D721Med (cell line): ENCODE data around the gene VTA1.

ENCODE experiments used
- DNase-seq: peaks from one replicate; pipeline ENCODE4 v3.0.0; 2011; ENCODE audit warnings: low spot score; ENCODE audit not compliant: insufficient read length
- FAIRE-seq: peaks from 2 replicates; lab custom pipeline; 2011; peaks lifted over from hg19 to GRCh38; lab: Jason Lieb, UNC
- TF ChIP-seq, protein P1 (sequence below): IDR thresholded peaks from 2 replicates; pipeline ENCODE4 v1.5.1; 2012; ENCODE audit warnings: mild to moderate bottlenecking, control low read depth; ENCODE audit not compliant: insufficient read depth; ENCODE audit errors: missing control alignments

Gene VTA1

GRCh38 chr6:142235791-142236190, 88.7 kb downstream of the VTA1 start:
- FAIRE-seq, result no peak
- TF ChIP-seq, protein P1, sequence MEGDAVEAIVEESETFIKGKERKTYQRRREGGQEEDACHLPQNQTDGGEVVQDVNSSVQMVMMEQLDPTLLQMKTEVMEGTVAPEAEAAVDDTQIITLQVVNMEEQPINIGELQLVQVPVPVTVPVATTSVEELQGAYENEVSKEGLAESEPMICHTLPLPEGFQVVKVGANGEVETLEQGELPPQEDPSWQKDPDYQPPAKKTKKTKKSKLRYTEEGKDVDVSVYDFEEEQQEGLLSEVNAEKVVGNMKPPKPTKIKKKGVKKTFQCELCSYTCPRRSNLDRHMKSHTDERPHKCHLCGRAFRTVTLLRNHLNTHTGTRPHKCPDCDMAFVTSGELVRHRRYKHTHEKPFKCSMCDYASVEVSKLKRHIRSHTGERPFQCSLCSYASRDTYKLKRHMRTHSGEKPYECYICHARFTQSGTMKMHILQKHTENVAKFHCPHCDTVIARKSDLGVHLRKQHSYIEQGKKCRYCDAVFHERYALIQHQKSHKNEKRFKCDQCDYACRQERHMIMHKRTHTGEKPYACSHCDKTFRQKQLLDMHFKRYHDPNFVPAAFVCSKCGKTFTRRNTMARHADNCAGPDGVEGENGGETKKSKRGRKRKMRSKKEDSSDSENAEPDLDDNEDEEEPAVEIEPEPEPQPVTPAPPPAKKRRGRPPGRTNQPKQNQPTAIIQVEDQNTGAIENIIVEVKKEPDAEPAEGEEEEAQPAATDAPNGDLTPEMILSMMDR, result no peak
- no peak for DNase-seq

- TF ChIP-seq, protein P1, result no peak
- FAIRE-seq (no peak), DNase-seq (no peak)
Measured at GRCh38 chr6:142236691-142237090, 89.6 kb downstream of the VTA1 start.

GRCh38 chr6:142238881-142239280, 91.8 kb downstream of the VTA1 start:
- FAIRE-seq (no peak), DNase-seq (no peak)
- TF ChIP-seq, protein P1, result no peak

DNA sequence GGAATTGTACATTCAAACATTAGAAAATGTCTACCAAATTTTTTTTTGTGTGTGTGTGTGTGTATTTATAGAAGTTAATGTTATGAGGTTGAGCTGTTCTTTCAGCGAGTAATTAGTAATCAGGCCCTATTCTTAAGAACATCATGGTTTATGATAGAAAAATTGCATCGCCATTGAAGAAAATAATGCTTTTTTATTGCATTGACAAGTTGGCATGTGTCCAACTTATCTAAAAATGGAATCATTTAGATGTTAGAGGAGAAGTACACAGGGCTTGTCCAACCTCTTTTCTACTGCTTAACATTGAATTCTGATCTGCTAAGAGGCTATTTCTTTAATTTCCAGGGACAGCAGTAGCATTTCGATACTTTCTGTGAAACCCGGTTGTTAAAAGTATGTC, 93.1 kb downstream of the VTA1 start:
- TF ChIP-seq, protein P1, result no peak
- DNase-seq, result no peak

GRCh38 chr6:142241061-142241460, 94.0 kb downstream of the VTA1 start:
- FAIRE-seq (no peak), DNase-seq (no peak)
- TF ChIP-seq, protein P1, result no peak

More for the DNA sequence above, 93.1 kb downstream of the VTA1 start:
- FAIRE-seq, result no peak

DNA sequence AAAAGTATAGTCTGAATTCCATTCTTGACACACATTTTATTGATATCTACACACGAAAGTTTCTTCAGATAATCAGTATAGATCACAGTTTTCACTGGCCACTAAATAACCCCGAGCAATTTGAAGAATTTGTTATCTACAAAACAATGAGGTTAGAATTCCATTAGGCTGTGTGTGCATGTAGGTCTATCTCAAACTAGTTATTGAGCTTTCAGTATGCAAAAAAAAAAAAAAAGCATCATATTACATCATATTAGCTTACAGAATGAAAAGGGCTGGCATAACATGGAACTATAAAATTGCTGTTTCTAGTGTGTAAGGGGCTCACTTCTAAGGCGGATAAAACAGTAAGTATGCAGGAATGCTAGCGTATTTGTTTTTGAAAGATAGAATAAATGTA, 95.2 kb downstream of the VTA1 start:
- DNase-seq (no peak), FAIRE-seq (no peak)
- TF ChIP-seq, protein P1, result no peak

- DNase-seq (no peak), FAIRE-seq (no peak)
- TF ChIP-seq, protein P1, result no peak
Measured at GRCh38 chr6:142246960-142247359, 99.9 kb downstream of the VTA1 start.
